DND-41 (cell line): ENCODE data around the gene NPBWR2.

Experiments used
- ATAC-seq: fragments of 200-7000 bp; cut with Tn5 transposase; 3 replicates; pipeline ENCODE4 v1.9.1; 2021; ENCODE audit warnings: low read depth; ENCODE audit not compliant: insufficient read depth
- DNase-seq: peaks from one replicate; pipeline ENCODE4 v3.0.0-alpha.2; 2020
- H2AFZ ChIP-seq: 2 replicates; pipeline ENCODE4 v1.6.0; 2012; ENCODE audit warnings: low read depth, low read length
- H3K27ac ChIP-seq: 2 replicates; pipeline ENCODE4 v1.5.1; 2012; ENCODE audit warnings: low read length, inconsistent platforms
- H3K27me3 ChIP-seq: fragments of 200-600 bp; sonication (generic); 2 replicates; pipeline ENCODE4 v1.6.0; 2012; ENCODE audit warnings: low read length, mild to moderate bottlenecking, inconsistent platforms; ENCODE audit not compliant: insufficient read depth, poor library complexity
- H3K36me3 ChIP-seq: 2 replicates; pipeline ENCODE4 v1.5.1; 2012; ENCODE audit warnings: low read length, inconsistent platforms; ENCODE audit not compliant: insufficient read depth
- H3K4me1 ChIP-seq: 2 replicates; pipeline ENCODE4 v1.5.1; 2012; ENCODE audit warnings: mild to moderate bottlenecking, low read length; ENCODE audit not compliant: insufficient read depth
- H3K4me2 ChIP-seq: 2 replicates; pipeline ENCODE4 v1.6.0; 2012; ENCODE audit warnings: mild to moderate bottlenecking, moderate library complexity, low read length, inconsistent platforms; ENCODE audit not compliant: insufficient read depth
- H3K4me3 ChIP-seq, 2 experiments: fragments of 200-600 bp in 1 of 2; shearing (Covaris generic) in 1 of 2; 2 replicates each; pipeline ENCODE4 v1.5.1; 2012 to 2016; ENCODE audit warnings: inconsistent platforms in 2 of 2, low read length in 2 of 2, mild to moderate bottlenecking in 2 of 2, low read depth in 1 of 2, moderate library complexity in 1 of 2
- H3K79me2 ChIP-seq: 2 replicates; pipeline ENCODE4 v1.6.0; 2012; ENCODE audit warnings: low read length, inconsistent platforms; ENCODE audit not compliant: insufficient read depth
- H3K9ac ChIP-seq: 2 replicates; pipeline ENCODE4 v1.6.0; 2012; ENCODE audit warnings: low read depth, mild to moderate bottlenecking, inconsistent platforms, low read length, moderate library complexity
- H3K9me3 ChIP-seq: 2 replicates; pipeline ENCODE4 v1.5.1; 2012; ENCODE audit warnings: low read length, moderate library complexity, mild to moderate bottlenecking, inconsistent platforms; ENCODE audit not compliant: insufficient read depth, severe bottlenecking
- H4K20me1 ChIP-seq: 2 replicates; pipeline ENCODE4 v1.6.0; 2012; ENCODE audit warnings: low read length; ENCODE audit not compliant: insufficient read depth
- EZH2 ChIP-seq: IDR thresholded peaks from 3 replicates; pipeline ENCODE4 v1.6.1; 2012; ENCODE audit warnings: borderline replicate concordance, low read depth, mild to moderate bottlenecking, moderate library complexity, low read length, inconsistent platforms; ENCODE audit not compliant: severe bottlenecking
- TF ChIP-seq, protein P1 (sequence below): IDR thresholded peaks from 2 replicates; pipeline ENCODE4 v1.5.1; 2012; ENCODE audit warnings: borderline replicate concordance, low read length, moderate library complexity, mild to moderate bottlenecking; ENCODE audit not compliant: poor library complexity, severe bottlenecking; ENCODE audit errors: extremely low read depth

The NPBWR2 gene

GRCh38 chr20:64116016-64116415 lies 8.7 kb upstream of the NPBWR2 start:
- Histone ChIP-seq H4K20me1 (peaks cover 13% of the 10 kb centered on the region), H3K79me2 (no peaks in the 10 kb centered on the region), H3K27me3 (peaks cover 4% of the 10 kb centered on the region), H2AFZ (no peak overlapping the region), H3K9me3 (no peaks in the 10 kb centered on the region), H3K27ac (no peak overlapping the region), H3K36me3 (no peaks in the 10 kb centered on the region), H3K4me1 (peaks cover 14% of the 10 kb centered on the region), H3K9ac (no peak overlapping the region), H3K4me3 (no peak overlapping the region), H3K4me2 (no peak overlapping the region)
- TF ChIP-seq EZH2 = no peak
- TF ChIP-seq, protein P1, sequence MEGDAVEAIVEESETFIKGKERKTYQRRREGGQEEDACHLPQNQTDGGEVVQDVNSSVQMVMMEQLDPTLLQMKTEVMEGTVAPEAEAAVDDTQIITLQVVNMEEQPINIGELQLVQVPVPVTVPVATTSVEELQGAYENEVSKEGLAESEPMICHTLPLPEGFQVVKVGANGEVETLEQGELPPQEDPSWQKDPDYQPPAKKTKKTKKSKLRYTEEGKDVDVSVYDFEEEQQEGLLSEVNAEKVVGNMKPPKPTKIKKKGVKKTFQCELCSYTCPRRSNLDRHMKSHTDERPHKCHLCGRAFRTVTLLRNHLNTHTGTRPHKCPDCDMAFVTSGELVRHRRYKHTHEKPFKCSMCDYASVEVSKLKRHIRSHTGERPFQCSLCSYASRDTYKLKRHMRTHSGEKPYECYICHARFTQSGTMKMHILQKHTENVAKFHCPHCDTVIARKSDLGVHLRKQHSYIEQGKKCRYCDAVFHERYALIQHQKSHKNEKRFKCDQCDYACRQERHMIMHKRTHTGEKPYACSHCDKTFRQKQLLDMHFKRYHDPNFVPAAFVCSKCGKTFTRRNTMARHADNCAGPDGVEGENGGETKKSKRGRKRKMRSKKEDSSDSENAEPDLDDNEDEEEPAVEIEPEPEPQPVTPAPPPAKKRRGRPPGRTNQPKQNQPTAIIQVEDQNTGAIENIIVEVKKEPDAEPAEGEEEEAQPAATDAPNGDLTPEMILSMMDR = no peak
- ATAC-seq = no peak
- no peak for DNase-seq

DNA sequence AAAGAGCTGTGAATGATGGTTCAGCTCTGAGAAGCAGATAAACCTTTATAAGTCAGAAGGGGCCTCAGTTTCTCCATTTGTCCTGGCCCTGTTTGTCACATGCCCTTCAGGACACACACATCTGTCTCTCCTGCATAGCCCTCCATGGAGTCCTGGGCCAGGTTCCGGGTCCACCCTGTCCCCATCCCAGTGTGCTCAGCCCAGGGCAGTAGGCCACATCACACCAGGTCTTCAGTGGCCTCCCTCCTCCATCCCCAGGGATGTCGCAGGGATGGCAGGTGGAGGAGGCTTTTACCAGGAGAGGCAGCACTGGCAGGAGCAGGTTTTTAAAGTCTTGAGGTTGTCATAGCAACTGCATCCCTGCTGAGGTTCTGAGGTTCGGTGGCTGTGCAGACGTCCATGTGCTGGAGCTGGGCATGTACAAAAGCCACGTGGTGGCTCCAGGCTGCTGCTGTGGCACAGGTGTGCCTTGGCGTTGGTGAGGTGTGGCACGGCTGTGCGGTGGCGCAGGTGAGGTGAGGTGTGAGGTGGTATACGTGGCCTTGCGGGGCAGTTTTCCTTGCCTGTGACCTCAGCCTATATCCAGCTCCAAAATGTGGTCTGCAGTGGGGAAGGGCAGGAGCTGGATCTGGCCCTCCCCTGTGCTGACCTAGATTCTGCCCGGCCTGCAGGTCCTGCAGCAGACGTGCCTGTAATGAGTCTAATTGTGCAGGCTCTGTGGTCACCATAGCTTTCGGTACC lies 8.0 kb upstream of the NPBWR2 start:
- Histone ChIP-seq H3K4me3 (no peak overlapping the region), H3K27me3 (peaks cover 4% of the 10 kb centered on the region), H3K27ac (no peak overlapping the region), H3K9me3 (no peaks in the 10 kb centered on the region), H3K79me2 (no peaks in the 10 kb centered on the region), H4K20me1 (peaks cover 13% of the 10 kb centered on the region), H3K4me2 (no peak overlapping the region), H3K9ac (no peak overlapping the region), H2AFZ (no peak overlapping the region), H3K4me1 (peaks cover 10% of the 10 kb centered on the region), H3K36me3 (no peaks in the 10 kb centered on the region)
- ATAC-seq (no peak), DNase-seq (no peak)
- no peak for TF ChIP-seq EZH2
- TF ChIP-seq, protein P1 = no peak

DNA sequence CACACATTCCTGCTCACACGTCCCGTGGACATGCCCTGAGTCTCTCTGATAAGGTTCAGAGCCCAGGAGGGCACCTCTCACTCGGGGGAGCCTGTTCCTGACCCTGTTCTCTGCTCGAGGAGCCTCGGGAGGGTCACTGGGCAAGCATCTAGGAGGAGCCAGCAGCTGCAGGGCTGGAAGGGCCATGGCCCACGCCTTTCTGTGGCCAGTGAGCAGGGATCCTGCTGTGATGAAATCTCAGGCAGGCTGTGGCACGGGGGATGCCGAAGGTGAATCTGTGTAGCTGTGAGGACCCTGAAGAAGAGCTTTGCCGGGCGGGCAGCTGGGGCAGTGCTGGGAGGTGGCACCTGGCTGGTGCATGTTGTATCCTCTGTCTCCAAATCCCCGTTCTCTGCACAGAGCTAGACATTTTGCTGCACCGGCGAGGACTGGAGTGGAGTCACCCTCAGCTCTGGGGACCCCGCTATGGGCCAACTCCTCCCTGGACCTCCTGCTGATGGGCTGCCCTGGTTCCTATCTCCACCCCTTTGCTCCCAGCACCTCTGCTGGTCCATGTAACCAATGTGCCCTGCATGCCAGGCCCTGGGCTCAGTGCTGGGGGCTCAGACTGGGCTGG lies 7.1 kb upstream of the NPBWR2 start:
- Histone ChIP-seq H4K20me1 (peaks cover 13% of the 10 kb centered on the region), H3K27ac (no peak overlapping the region), H2AFZ (no peak overlapping the region), H3K4me2 (no peak overlapping the region), H3K79me2 (no peaks in the 10 kb centered on the region), H3K9me3 (no peaks in the 10 kb centered on the region), H3K4me3 (no peak overlapping the region), H3K36me3 (no peaks in the 10 kb centered on the region), H3K4me1 (0 out of 2 replicates have a peak, but pooled peaks cover 1% of the 10 kb centered on the region), H3K9ac (no peak overlapping the region), H3K27me3 (peaks cover 4% of the 10 kb centered on the region)
- TF ChIP-seq, protein P1 = no peak
- TF ChIP-seq EZH2 = no peak
- ATAC-seq (no peak), DNase-seq (no peak)
